LNCaP clone FGC (cell line): ENCODE data around the gene NHLH1.

Source experiments
- DNase-seq: peaks from one replicate; pipeline ENCODE4 v3.0.0-alpha.2; 2011; ENCODE audit warnings: low read depth
- H3K4me3 ChIP-seq: 2 replicates; pipeline ENCODE4 v1.5.1; 2011; ENCODE audit warnings: mild to moderate bottlenecking, low read depth, low read length, control low read depth
- TF ChIP-seq, protein P1 (sequence below): IDR thresholded peaks from 2 replicates; pipeline ENCODE4 v1.5.1; 2012; ENCODE audit warnings: mild to moderate bottlenecking; ENCODE audit not compliant: control insufficient read depth, insufficient read depth; ENCODE audit errors: extremely low read depth

NHLH1 gene

GRCh38 chr1:160357286-160358002 is 9.4 kb upstream of the NHLH1 start:
- TF ChIP-seq, protein P1, sequence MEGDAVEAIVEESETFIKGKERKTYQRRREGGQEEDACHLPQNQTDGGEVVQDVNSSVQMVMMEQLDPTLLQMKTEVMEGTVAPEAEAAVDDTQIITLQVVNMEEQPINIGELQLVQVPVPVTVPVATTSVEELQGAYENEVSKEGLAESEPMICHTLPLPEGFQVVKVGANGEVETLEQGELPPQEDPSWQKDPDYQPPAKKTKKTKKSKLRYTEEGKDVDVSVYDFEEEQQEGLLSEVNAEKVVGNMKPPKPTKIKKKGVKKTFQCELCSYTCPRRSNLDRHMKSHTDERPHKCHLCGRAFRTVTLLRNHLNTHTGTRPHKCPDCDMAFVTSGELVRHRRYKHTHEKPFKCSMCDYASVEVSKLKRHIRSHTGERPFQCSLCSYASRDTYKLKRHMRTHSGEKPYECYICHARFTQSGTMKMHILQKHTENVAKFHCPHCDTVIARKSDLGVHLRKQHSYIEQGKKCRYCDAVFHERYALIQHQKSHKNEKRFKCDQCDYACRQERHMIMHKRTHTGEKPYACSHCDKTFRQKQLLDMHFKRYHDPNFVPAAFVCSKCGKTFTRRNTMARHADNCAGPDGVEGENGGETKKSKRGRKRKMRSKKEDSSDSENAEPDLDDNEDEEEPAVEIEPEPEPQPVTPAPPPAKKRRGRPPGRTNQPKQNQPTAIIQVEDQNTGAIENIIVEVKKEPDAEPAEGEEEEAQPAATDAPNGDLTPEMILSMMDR, result no peak
- DNase-seq, result no peak
- H3K4me3 ChIP-seq, result no peak overlapping the region

- no peak overlapping the region for H3K4me3 ChIP-seq
- TF ChIP-seq, protein P1, result no peak
- no peak for DNase-seq
Measured at GRCh38 chr1:160358073-160358472, 8.8 kb upstream of the NHLH1 start.

- TF ChIP-seq, protein P1, result no peak
- no peak overlapping the region for H3K4me3 ChIP-seq
- no peak for DNase-seq
Measured at GRCh38 chr1:160359559-160360226, 7.2 kb upstream of the NHLH1 start.

DNA sequence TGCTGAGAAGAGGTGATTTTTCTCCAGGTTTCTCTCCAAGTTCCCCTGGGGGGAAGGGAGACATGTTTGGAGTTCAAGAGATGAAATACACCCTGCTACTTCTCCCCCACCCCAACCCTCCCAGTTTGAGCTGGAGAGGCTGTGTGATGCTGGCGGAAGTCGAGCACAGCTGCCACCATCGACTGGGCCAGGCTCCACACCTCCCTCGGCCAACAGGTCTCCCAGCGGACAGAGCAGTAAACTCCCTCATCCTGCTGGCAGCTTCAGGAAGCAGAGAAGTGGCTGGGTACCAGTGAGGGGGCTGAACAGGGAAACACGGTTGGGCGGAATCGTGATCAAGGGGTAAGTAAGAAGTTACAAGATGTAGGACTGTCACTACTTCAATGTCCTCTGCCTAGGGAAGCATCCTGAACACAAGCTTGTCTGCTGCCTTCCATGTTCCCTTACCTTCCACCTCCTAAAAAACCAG is 6.6 kb upstream of the NHLH1 start:
- no peak for DNase-seq
- no peak overlapping the region for H3K4me3 ChIP-seq
- TF ChIP-seq, protein P1, result no peak

DNA sequence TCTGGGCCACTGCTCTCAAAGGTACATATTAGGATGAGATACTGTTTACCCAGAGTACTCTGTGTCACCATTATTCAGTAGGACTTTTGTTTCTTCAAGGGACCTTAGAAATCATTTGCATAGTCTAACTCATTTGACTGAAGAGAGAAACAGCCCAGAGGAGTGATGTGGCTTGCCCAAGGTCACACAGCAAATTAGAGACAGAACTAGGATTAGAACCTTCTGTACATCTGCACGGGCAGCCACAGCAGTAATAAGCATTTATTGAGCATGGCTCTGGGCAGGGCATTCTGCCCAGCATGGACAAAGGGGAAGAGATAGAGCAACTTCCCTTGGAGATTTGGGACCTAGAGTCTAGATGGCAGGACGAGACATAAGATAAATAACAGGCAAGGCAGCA is 5.7 kb upstream of the NHLH1 start:
- H3K4me3 ChIP-seq, result no peak overlapping the region
- TF ChIP-seq, protein P1, result no peak
- no peak for DNase-seq

- TF ChIP-seq, protein P1, result no peak
- no peak for DNase-seq
- no peak overlapping the region for H3K4me3 ChIP-seq
Measured at GRCh38 chr1:160361814-160362167, 5.1 kb upstream of the NHLH1 start.
